Stimulated activated CD8-positive, alpha-beta memory T cell treated with anti-CD3 and anti-CD28 coated beads, Interleukin-7, amount 100 ng/mL, for 4 hours (primary cell): Measurements from ENCODE around the gene AFF1.
A peak's percentile ranks its signal among the peaks of the same experiment; 100 is the strongest.

ENCODE experiments used
- DNase-seq, 2 donors: peaks; one replicate each; pipeline ENCODE4 v3.0.0-alpha.2; 2020; ENCODE audit warnings: low read depth in 2 of 2

Gene AFF1, protein sequence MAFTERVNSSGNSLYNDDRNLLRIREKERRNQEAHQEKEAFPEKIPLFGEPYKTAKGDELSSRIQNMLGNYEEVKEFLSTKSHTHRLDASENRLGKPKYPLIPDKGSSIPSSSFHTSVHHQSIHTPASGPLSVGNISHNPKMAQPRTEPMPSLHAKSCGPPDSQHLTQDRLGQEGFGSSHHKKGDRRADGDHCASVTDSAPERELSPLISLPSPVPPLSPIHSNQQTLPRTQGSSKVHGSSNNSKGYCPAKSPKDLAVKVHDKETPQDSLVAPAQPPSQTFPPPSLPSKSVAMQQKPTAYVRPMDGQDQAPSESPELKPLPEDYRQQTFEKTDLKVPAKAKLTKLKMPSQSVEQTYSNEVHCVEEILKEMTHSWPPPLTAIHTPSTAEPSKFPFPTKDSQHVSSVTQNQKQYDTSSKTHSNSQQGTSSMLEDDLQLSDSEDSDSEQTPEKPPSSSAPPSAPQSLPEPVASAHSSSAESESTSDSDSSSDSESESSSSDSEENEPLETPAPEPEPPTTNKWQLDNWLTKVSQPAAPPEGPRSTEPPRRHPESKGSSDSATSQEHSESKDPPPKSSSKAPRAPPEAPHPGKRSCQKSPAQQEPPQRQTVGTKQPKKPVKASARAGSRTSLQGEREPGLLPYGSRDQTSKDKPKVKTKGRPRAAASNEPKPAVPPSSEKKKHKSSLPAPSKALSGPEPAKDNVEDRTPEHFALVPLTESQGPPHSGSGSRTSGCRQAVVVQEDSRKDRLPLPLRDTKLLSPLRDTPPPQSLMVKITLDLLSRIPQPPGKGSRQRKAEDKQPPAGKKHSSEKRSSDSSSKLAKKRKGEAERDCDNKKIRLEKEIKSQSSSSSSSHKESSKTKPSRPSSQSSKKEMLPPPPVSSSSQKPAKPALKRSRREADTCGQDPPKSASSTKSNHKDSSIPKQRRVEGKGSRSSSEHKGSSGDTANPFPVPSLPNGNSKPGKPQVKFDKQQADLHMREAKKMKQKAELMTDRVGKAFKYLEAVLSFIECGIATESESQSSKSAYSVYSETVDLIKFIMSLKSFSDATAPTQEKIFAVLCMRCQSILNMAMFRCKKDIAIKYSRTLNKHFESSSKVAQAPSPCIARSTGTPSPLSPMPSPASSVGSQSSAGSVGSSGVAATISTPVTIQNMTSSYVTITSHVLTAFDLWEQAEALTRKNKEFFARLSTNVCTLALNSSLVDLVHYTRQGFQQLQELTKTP

DNA sequence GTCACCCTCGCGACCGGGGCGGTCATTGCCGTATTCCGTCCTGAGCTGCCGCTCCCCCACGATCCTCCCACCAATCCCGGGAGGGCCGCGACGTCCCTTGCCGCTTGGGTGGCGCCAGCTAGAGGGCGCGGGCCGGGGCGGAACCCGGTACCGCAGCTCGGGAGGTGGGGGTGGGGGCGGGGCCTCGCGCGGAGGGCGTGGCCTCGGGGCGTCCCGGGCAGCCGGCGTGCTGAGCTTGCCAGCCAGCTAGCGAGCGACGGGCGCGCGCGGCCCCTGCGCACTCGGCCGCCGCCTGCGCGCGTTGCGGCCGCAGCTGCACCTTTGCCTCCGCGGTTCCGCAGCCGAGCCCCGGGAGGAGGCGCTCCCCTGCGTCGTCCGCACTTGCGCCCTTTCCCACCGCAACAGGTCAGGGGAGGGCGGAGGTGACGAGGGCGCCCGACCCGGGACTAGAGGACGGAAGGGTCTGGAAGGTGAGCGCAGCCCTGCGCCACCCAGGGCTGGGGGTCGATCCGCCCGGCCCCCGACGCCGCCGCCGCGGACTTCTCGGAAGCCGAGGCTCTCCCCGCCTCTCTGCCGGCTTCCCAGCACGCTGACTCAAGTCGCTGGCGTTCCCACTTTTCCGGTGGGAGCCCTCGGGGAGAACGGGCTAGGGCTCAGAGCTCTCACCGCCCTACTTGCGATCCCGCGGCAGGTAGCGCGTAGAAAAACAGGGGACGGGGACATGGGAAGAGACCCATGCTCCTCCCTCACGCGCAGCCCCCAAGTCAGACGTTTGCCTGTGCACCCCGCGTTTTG, at the start of gene AFF1:
Gene AFF1 (plus strand): TSS at position 241 of the 795 bp plus-strand sequence. CDS start 13,523 bp downstream, outside the sequence.
- DNase-seq: peak; percentile 68 to 82

DNA sequence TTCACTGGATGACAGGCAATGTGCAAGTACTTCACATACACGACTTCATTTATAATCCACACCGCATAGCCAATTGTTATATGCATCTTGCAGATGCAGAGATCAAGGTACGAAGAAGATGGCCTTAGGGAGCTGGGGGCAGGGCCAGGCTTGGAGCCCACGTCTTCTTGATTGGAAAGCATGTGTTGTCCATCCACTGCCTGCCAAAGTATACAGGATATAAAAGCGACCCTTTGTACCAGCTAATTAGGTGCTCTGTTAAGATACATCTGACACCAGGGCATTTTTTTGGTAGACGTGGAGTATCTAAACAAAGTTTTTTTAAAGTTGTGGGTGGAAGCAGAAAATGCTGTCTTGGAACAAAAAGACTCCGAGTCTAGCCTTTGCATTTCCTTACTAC, 44.0 kb upstream of the AFF1 start:
- no peak for DNase-seq

DNA sequence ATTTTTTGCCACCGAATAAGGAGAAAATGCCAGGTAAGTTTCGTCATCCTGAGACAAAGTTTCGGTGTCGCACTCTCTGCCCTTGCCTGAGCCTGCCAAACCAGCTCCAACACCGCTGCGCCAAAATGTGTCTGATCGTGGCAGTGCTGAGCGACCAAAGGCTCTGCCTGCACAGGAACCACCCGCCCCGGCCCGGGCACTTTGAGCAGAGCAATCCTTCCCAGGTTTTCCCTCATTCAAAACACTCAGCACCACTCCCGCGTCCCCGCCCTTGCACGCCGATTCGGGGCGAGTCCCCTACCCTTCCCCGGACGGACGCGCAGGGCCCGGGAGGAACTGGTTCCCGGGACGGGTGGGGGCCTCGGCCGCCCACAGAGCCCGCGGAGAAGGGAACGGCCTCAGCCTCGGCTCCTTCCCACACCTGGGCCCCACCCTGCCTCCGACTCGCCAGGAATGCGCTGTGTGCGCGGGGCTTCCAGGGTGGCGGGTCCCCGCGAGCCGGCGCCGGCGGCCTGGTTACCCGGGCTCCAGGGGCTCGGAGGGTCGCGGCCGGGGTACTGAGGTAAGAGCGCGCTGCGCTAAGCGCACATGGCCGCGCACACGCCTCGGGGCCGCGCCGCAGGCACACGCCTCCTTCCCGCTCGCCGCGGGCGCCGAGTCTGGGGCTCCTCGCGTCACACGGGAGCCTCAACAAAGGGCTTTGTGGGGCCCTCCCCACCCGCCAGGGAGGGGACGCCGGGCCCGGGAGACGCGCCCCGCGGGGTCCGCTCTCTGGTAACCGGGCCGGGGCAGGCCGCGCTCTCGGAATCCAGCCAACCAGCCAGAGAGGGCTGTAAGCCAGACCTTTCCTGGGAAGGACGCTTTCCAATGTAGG, 42.8 kb upstream of the AFF1 start, which contains the start of gene C4orf36:
Gene C4orf36 (minus strand): TSS at position 661 of the 874 bp plus-strand sequence. CDS start 902 bp downstream, outside the sequence.
- DNase-seq: peak in 1 of 2 donors; percentile 6

DNA sequence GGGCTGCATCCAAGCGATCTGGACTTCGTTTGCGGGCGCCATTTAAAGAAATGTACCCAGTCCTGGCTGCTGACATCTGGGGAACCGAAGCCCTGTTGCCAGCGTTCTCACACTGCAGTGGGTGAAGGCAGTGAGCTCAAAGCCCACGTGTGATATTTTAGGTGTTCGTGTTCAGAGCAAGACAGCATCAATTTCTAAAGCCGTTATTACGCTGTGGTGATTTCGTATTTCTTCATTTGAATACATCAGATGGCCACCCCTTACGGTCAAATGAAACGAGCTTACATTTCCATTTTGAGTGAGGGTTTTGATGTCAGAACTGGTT, 42.2 kb upstream of the AFF1 start:
- DNase-seq: no peak

DNA sequence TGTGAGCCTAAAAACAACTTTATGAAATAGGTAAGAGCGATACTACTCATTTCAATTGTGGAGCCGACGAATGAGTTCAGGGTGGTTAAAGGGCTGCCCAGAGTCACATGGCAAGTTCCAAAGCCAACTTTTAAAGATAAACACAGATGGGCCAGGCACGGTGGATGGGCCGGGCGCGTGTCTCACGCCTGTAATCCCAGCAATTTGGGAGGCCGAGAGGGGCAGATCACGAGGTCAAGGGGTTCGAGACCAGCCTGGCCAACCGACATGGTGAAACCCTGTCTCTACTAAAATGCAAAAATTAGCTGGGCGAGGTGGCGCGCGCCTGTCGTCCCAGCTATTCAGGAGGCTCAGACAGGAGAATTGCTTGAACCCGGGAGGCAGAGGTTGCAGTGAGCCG, 41.7 kb upstream of the AFF1 start:
- DNase-seq: no peak

DNA sequence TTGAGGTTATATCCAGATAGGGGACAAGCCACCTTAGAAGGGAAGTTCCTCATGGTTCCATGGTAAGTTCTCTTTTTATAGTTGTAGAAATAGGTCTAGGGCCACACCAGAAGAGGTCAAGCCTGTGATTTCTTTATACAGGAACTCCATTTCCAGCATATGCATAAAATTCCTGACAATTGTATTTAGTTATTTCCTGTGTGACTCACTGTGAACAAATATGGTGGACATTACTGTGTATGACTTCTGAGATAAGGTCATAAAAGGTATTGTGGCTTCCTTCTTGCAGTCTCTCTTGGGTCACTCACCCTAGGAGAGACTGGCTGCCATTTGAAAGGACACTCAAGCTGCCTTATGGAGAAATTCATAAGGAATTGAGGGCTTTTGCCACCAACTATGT, 40.4 kb upstream of the AFF1 start:
- DNase-seq: no peak

DNA sequence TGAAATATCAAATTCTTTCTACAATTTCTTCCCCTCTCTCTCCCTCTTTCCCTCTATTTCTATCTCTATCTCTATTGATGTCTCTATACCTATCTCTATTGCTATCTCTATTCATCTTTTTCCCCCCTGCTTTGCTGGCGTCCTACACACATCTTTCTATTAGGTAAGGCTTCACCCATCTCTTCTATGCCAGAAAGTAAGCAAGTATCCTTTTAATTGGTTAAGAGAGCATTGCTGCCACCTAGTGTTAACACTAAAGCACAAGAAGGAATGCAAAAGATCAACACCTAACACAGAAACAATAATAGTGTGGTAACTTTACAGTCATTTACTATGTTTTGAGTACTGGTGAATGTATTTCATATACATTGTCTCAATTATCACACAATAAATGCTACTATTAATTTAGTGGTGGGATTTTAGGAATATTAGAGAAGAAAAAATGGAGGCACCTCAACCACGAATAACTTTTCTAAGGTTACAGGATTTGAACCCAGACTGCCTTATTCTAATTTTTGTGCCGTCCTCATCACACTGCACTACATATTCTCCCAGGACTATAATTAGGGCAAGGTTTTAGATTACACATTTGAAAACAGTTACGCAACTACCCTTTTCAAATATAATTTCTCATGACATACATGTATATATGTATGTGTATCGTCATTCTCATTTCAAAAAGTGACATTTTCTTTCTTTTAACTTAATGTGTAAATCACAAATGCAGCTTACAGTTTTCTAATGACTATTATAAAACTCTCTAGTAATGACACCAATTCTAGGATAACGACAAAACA, 38.9 kb upstream of the AFF1 start:
- no peak for DNase-seq

DNA sequence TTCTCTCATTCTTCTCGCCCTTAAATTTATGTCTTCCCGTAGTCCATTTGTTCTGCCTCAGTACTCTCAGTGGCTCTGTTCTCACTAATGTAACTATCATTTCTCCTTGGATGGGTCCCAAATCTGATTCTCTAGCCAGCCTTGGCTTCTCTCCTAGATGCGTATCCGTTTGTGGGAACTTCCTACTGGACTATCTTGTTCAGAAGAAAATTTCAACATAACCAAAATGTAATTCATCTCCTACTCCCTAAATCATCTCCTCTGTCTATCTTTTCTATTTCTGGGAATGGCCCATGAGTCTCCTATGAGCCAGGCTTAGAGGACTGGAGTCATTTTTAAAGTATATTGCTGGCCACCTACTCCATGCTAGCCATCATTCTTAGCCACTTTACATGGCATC, 38.2 kb upstream of the AFF1 start:
- no peak for DNase-seq

DNA sequence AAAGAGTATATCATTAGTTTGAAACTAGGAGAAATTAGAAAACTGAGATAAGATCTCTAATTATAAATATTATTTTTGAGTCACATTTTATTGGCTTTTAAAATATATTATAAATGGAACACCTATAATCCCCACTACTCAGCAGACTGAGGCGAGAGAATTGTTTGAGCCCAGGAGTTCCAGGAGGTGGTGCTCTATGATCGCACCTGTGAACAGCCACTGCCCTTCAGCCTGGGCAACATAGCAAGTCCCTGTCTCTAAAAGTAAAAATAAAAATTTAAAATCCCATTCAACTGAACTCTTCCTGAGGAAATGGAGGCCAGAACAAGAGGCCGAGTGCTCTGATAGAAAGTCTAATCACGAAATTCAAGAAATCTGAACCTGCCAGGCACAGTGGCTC, 36.2 kb upstream of the AFF1 start:
- DNase-seq: no peak

DNA sequence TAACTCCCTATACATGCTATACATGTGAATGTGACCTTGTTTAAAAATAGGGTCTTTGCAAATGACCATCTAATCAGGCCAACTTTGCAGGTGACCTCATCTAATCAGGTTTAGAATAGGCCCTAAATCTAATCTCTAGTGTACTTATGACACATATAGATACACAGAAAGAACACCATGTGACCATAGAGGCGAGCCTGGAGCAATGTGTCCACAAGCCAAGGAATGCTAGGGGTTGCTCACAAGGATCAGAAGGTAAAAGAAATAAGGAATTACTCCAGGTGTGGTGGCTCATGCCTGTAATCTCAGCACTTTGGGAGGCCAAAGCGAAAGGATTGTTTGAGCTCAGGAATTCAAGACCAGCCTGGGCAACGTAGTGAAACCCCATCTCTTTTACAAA, 32.9 kb upstream of the AFF1 start:
- no peak for DNase-seq

DNA sequence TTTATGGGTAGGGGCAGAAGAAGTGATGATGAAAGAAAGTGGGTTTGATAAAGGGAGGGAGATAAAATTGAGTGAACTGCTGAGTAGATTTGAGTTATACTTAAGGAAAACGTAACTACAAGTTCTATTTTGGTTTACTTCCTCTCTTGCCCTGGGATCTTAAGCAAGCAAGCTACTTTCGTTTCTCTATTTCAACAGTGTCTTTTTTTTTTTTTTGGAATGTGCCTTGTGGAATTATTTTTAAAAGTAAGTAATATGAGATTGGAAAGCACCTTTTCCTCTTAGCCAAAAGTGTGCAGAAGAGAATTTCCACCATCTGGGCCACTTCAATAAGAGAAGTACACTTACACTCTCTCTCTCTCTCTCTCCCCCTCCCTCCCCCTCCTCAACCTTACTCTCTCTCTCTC, 26.6 kb upstream of the AFF1 start:
- no peak for DNase-seq

DNA sequence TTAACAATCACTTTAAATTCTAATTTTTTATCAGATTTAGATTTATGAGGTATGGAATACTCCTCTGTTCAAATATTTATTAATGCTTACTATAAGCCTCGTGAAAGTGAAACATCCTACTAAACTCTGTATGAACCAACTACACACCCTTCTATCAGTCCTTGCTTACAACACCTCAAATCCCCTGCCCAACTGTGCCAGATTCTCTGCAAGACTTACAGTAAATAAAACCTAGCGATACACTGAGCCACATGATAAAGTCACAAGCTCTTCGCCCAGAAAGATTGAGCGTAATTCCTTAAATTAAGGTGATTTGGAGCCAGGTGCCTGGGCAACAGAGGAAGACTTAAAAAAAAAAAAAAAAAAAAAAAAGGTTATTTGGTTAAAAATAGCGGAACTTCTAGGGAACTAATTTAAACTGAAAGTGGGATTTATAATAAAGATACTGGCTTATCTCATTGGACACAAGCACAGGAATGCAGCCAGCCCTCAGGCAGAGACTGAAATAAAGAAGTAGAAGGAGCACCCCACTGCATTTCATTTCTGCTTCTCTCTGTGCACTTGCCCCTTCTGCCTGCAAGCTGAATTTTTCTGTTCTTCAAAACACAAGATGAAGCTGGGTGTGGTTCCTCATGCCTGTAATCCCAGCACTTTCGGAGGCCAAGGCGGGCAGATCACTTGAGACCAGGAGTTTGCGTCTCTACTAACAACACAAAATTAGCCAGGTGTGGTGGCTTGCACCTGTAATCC, 25.1 kb upstream of the AFF1 start:
- DNase-seq: no peak

DNA sequence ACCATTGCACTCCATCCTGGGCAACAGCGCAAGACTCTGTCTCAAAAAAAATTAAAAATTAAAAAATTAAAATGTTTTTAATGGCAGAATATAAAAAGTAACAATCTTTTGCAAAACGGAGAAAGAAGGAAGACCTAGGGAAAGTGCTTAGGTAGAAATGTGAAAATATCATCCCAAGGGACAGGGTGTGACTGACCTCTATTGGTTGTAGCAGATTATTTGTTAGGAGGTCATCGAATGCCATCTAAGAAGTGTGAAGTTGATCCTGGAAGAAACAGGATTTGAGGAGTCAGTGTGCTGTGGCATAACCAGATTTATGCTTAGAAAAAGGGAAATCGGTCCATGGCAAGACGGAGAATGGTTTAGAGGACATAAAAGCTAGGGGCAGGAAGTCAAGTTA, 24.4 kb upstream of the AFF1 start:
- DNase-seq: no peak

DNA sequence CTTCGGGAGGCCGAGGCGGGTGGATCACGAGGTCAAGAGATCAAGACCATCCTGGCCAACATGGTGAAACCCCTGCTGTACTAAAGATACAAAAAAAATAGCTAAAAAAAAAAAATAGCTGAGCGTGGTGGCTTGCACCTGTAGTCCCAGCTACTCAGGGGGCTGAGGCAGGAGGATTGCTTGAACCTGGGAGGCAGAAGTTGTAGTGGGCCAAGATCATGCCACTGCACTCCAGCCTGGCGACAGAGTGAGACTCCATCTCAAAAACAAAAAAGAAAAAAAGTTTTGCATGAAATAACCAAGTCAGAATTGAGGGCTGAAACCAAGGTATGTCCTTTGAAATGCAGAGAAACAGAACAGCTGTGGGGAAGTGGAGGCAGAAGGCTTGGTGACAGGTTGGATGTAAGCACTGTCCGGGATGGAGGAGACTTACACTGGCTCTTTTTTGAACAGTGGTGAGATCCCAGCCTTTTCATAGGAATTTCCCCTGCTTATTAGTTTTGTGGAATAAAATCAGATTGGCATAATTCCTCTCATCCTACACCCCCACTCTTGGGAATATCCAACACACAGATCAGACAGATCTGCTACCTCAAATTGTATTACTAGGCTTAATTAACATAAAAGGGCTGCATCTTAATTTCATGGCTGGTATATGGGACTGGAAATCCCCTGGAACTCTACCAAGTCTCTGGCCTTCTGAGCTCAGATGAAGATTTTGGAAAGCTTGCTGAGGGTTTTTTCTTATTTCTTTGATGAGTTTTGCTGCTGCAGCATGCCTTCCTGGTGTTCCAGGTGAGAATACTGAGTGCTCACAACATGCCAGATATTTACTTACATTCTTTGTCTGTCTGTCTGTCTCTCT, 23.8 kb upstream of the AFF1 start:
- DNase-seq: no peak

DNA sequence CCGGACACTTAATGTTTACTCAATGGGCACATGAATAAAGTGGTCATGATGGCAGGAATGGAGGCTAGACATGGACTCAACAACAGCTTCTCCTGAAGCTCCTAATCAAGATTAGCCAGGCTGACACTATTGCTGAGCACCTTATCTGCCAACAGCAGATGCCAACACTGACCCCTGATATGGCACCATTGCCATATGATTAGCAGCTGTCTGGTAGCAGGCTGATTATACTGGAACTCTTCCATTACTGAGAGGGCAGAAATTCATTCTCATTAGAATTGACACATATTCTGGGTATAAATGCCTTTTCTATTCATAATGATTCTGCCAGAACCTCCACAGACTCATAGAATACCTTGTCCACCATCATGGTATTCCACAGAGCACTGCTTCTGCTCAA, 18.4 kb upstream of the AFF1 start:
- no peak for DNase-seq

DNA sequence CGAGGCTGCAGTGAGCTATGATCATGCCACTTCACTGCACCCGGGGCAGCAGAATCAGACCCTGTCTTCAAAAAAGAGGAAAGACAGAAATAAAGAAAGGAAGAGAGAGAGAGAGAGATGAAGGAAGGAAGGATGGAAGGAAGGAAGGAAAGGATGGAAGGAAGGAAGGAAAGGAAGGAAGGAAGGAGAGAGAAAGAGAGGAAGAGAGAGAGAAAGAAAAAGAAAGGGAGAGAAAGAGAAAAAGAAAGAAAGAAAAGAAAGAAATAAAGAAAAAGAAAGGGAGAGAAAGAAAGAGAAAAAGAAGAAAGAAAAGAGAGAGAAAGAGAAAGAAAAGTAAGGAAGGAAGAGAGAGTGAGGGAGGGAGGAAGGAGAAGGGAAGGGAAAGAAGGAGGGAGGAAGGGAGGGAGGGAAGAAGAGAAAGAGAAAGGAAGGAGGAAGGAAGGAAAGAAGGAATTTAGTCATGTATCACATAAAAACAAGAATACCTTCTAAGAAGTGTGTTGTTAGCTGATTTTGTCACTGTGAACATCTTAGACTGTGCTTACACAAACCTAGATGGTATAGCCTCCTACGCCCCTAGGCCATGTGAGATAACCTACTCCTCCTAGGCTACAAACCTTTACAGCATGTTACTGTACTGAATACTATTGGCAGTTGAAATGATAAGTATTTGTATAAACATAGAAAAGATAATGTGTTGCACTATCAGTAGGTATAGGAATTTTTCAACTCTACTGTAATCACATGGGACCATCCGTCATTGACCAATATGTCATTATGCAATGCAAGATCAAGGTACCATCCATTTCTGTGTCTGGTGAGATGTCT, 17.4 kb upstream of the AFF1 start:
- DNase-seq: no peak

DNA sequence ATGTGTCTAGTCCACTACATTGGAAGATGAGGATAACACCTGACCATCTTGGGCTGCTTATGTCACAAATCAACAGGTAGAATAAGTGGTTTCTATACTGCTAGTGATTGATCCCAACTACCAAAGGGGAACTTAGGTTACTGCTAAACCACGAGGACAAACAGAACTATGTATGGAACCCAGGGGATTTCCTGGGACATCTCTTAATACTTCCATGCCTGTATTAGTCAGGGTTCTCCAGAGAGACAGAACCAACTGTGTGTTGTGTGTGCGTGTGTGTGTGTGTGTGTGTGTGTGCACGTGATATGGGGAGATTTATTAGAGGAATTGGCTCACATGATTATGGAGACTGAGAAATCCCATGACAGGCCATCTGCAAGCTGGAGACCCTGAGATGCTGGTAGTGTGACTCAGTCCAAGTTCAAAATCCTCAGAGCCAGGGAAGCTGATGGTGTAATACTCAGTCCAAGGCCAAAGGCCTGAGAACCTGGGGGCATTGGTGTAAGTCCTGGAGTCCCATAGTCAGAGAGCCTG, 16.2 kb upstream of the AFF1 start:
- DNase-seq: no peak
